Colonic mucosa (tissue), 4 donors: ENCODE measurements around the gene LEKR1. TPM values are rescaled to one million over a fixed set of nuclear protein-coding genes. Genes with fewer than 3 reads are reported as not detected.
A peak's percentile ranks its signal among the peaks of the same experiment; 100 is the strongest.

Source experiments
- DNase-seq: peaks from one replicate; pipeline ENCODE4 v3.0.0-alpha.2; 2020
- H3K27ac ChIP-seq: fragments of 200-600 bp; one replicate; pipeline ENCODE4 v1.8.0; 2021
- H3K27me3 ChIP-seq: fragments of 200-600 bp; one replicate; pipeline ENCODE4 v1.8.0; 2021
- H3K36me3 ChIP-seq: fragments of 200-600 bp; one replicate; pipeline ENCODE4 v1.8.0; 2021
- H3K4me1 ChIP-seq: fragments of 200-600 bp; one replicate; pipeline ENCODE4 v1.8.0; 2021; ENCODE audit warnings: mild to moderate bottlenecking
- H3K4me3 ChIP-seq: fragments of 200-600 bp; one replicate; pipeline ENCODE4 v1.8.0; 2021
- H3K9ac ChIP-seq, 2 donors: one replicate each; pipeline ENCODE4 v1.7.0; 2013; ENCODE audit warnings: control low read depth in 2 of 2, low read depth in 2 of 2, low read length in 2 of 2
- H3K9me3 ChIP-seq: fragments of 200-600 bp; one replicate; pipeline ENCODE4 v1.8.0; 2021
- intact Hi-C: fragments of 100-400 bp; cut with DNase I; formaldehyde crosslinking; loops from one replicate; pipeline ENCODE4 v1.14.1; 2022
- total RNA-seq, 2 donors: library from RNA; stranded (reverse); fragmentation: NEBNext Ultra II Directional in 1 of 2; extraction: Animal tissue kit (Norgen Biotek cat#: 25700) in 1 of 2; gene quantifications; one replicate each; pipeline ENCODE4 v1.2.1, GENCODE V29; 2021
- TF ChIP-seq, protein P1 (sequence below): fragments of 200-600 bp; IDR thresholded peaks from one replicate; pipeline ENCODE4 v1.8.0; 2022; ENCODE audit warnings: antibody characterized with exemption, mild to moderate bottlenecking
- donor health status: healthy.
- donor health status: DM: no; HTN: no; CAD: no.
- donor health status: DM: no; HTN: no; CAD: no.

Gene LEKR1
- total RNA-seq, 2 donors from 2014 or later = 1.6 to 2.0 TPM

DNA sequence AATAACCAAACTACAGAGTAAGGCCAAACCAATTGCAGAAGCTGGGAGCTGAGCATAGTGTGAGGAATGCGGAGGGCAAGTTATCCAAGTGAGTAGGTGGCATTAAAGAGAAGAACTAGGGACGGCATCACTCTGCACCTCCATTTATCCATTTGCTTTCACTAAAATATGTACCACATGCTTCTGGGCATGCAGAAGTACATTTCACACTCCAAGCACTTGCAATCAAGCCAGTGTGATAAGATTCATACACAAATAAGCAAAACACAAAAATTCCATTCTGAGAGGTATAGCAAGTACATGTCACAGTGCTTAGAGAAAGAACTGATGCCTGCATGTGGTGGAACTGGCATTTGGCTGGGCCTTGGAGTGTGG lies 252.6 kb downstream of the LEKR1 start:
- Histone ChIP-seq H3K4me3 (no peak overlapping the region), H3K4me1 (no peaks in the 10 kb centered on the region), H3K27ac (no peak overlapping the region), H3K36me3 (no peaks in the 10 kb centered on the region), H3K9ac (no peak overlapping the region), H3K9me3 (no peaks in the 10 kb centered on the region), H3K27me3 (no peaks in the 10 kb centered on the region)
- DNase-seq = no peak
- intact Hi-C loops = no loop called here
- TF ChIP-seq, protein P1, sequence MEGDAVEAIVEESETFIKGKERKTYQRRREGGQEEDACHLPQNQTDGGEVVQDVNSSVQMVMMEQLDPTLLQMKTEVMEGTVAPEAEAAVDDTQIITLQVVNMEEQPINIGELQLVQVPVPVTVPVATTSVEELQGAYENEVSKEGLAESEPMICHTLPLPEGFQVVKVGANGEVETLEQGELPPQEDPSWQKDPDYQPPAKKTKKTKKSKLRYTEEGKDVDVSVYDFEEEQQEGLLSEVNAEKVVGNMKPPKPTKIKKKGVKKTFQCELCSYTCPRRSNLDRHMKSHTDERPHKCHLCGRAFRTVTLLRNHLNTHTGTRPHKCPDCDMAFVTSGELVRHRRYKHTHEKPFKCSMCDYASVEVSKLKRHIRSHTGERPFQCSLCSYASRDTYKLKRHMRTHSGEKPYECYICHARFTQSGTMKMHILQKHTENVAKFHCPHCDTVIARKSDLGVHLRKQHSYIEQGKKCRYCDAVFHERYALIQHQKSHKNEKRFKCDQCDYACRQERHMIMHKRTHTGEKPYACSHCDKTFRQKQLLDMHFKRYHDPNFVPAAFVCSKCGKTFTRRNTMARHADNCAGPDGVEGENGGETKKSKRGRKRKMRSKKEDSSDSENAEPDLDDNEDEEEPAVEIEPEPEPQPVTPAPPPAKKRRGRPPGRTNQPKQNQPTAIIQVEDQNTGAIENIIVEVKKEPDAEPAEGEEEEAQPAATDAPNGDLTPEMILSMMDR = no peak

DNA sequence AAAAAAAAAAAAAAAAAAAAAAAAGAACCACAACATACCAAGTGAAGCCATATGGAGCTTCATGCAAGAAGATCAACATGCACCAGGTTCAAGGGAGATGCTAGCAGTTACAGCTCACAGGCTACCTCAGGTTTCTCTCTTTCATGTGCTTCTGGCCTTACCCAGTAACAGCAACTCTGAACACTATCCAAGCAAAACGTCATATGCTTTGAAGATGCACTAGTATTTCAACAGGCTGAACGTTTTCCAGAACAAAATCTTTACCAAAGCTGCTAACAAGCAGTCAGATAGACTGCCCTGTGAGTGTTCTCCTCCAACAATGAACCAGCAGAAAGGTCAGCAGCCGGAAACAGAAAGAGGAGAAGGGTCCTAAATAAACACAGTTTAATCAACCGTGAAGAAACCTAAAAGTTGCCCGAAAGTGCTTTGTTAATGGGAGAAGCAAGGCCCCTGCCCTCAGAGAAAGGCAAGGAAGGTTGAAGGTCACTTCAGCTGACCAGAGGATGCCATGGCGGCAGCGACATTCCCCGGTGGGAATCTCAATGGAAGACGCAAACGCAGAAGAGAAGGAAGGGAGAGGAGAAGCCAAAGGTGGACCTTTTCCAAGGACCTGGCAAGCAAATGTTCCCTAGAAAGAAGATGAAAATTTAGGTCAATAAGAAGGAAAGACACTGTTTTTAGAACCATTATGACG lies 253.7 kb downstream of the LEKR1 start:
- no peaks in the 10 kb centered on the region for H3K36me3 ChIP-seq
- no peaks in the 10 kb centered on the region for H3K9me3 ChIP-seq
- H3K4me1 ChIP-seq = no peaks in the 10 kb centered on the region
- TF ChIP-seq, protein P1 = no peak
- H3K27ac ChIP-seq = no peak overlapping the region
- peak; percentile 12 for DNase-seq
- H3K4me3 ChIP-seq = no peak overlapping the region
- H3K9ac ChIP-seq = no peak overlapping the region
- intact Hi-C loops = loop anchor here (2.0 to 10.0 kb wide), 4 partner anchors 253 to 935 kb away; partner anchors contain the start of genes LEKR1 and TIPARP
- H3K27me3 ChIP-seq = no peaks in the 10 kb centered on the region

DNA sequence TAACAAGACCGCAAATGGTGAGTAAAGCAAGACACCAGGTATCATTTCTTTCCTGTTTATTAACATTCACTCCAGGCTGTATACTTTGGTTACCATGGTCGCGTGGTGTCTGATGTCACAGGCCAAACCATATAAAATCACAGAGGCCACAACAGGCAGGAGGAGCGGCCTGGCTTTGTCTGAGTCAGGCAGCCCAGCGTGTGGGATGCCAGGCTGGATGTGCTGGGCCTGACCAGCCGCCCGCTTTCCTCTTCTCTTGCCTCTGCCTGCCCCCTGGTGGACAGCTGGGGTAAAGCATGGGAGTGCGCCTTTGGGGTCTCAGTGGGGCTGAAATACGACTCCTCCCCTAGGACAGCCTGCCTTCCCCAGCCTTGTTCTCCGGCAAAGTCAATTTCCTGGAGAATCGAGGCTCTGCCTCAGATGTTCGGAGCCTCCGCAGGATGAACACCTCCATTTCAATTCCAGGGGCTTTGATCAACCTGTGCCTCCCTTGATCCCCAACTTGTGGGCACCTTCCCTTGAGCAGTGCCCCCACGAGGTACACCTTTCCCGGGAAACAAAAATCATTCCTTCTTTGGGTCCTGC lies 255.6 kb downstream of the LEKR1 start:
- H3K9me3 ChIP-seq = no peaks in the 10 kb centered on the region
- DNase-seq = peak; percentile 94
- H3K4me3 ChIP-seq = no peak overlapping the region
- TF ChIP-seq, protein P1 = peak; percentile 96
- no peak overlapping the region for H3K9ac ChIP-seq
- H3K27me3 ChIP-seq = no peaks in the 10 kb centered on the region
- H3K36me3 ChIP-seq = no peaks in the 10 kb centered on the region
- no peaks in the 10 kb centered on the region for H3K4me1 ChIP-seq
- H3K27ac ChIP-seq = no peak overlapping the region
- intact Hi-C loops = loop anchor here (2.0 to 10.0 kb wide), 4 partner anchors 254 to 937 kb away; partner anchors contain the start of genes LEKR1 and TIPARP

DNA sequence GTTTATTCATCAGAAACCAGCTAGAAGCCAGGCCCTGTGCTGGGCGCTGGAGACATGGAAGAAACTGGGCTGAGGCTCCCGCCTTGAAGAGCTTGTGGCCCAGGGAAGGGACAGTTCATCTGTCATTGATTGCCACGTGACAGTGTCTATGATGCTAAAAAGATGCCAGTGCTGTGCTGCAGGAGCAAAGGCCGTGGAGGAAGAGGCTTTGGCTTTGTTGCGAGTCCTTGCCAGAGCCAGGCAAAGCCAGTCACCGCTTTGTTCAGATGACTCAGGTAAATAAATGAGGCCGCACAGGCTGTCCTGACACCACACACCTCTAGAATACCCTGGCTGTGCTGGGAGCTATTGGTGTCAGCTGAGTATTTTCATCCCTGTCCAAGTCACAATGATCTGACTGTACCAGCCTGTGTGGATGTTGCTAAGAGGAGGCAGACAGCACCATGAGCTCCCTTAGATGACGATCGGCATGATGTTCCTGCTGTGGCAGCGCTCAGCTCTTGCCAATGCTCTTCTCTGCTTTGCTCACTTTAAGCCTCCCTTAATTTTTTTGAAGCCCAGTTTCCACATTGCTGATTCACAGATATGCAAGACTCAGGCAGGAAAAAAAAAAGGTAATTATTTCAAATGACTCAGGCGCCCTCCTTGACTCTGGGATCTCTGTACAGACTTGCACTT lies 256.3 kb downstream of the LEKR1 start:
- Histone ChIP-seq H3K4me3 (no peak overlapping the region), H3K36me3 (no peaks in the 10 kb centered on the region), H3K9me3 (no peaks in the 10 kb centered on the region), H3K4me1 (no peaks in the 10 kb centered on the region), H3K27me3 (no peaks in the 10 kb centered on the region), H3K27ac (no peak overlapping the region), H3K9ac (no peak overlapping the region)
- TF ChIP-seq, protein P1 = no peak
- intact Hi-C loops = loop anchor here (5.0 to 10.0 kb wide), 3 partner anchors 255 to 938 kb away; partner anchors contain the start of gene LEKR1
- DNase-seq = no peak

DNA sequence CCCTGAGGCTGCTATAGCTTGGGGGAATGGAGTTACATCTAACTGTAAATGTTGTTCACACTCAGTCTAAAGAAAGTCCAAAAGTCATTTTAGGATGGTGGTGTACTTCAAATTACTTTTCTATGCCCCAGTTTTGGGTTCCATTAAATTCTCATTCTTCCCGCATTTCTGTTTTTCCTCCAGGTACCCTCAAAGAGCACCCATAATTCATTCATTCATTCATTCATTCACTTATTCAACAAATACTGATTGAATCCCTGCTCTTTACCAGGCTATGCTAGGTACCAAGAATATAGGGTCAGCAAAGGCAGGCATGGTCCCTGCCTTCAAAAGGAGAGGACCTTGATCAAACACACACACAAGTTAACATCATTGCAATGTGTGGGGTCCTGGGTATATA lies 257.7 kb downstream of the LEKR1 start:
- Histone ChIP-seq H3K36me3 (no peaks in the 10 kb centered on the region), H3K4me1 (no peaks in the 10 kb centered on the region), H3K27me3 (no peaks in the 10 kb centered on the region), H3K9me3 (no peaks in the 10 kb centered on the region), H3K27ac (no peak overlapping the region), H3K4me3 (no peak overlapping the region), H3K9ac (no peak overlapping the region)
- TF ChIP-seq, protein P1 = no peak
- no peak for DNase-seq
- intact Hi-C loops = loop anchor here (5.0 to 10.0 kb wide), 3 partner anchors 257 to 939 kb away; partner anchors contain the start of gene LEKR1
